ENCODE measurements around the gene NELFB. TPM values are rescaled to one million over a fixed set of nuclear protein-coding genes. Genes with fewer than 3 reads are reported as not detected.
A peak's percentile ranks its signal among the peaks of the same experiment; 100 is the strongest.

NELFB gene
- total RNA-seq, 1 experiment from 2014 or later: 92.6 TPM

DNA sequence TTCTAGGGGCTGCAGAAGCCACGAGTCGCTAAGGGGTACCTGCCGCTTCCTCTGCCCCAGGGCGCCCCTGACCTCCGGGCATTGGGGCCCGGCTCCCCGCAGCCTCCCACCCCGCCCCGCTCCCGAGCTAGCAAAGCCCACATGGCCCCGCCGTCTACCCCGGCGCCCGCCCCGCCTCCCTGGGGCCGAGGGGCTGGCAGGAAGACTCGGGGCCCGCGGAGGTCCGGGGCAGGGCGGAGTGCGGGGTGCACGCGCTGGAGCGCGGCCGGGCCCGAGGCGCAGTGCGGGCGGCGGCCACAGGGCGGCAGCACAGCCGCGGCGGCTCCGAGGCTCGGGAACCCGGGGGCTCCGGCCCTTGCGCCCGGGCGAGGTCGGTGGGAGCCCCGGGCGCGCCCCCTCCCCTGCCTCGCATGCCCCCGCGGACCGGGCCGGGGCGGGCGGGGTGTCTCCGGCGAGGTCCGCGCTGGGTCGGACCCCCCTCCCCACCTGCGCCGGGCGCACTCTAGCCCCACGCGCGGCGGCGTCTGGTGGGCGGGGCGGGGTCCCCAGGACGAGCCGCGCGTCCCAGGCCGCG lies 40.2 kb downstream of the NELFB start:
- in situ Hi-C loops (cut with HindIII; ENCODE audit: low pct_unique_long_range_greater_than_20kb, low sequenced_read_pairs): no loop called here
- no peak for DNase-seq (ENCODE audit: low read depth)

GRCh38 chr9:137295849-137296669 lies 40.9 kb downstream of the NELFB start:
- in situ Hi-C loops (cut with HindIII; ENCODE audit: low pct_unique_long_range_greater_than_20kb, low sequenced_read_pairs): no loop called here
- no peak for DNase-seq (ENCODE audit: low read depth)

- no peak for DNase-seq (ENCODE audit: low read depth)
- in situ Hi-C loops (cut with HindIII; ENCODE audit: low pct_unique_long_range_greater_than_20kb, low sequenced_read_pairs): no loop called here
These were observed 41.8 kb downstream of the NELFB start for GRCh38 chr9:137296670-137297664.

DNA sequence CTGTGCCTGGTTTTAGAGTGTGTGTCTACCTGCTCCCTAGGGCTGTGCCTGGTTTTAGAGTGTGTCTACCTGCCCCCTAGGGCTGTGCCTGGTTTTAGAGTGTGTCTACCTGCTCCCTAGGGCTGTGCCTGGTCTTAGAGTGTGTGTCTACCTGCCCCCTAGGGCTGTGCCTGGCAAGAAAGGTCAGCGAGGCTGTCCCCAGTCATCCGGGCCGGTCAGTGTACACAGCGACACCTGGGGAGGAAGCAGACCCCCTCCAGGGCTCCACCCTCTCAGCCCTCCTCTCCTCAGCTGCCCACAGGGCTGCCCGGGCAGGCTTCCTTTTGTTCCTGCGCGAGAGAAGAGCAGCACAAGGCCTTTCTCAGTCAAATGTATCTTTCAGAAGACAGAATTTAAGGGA lies 42.8 kb downstream of the NELFB start:
- DNase-seq (ENCODE audit: low read depth): no peak
- in situ Hi-C loops (cut with HindIII; ENCODE audit: low pct_unique_long_range_greater_than_20kb, low sequenced_read_pairs): no loop called here

DNA sequence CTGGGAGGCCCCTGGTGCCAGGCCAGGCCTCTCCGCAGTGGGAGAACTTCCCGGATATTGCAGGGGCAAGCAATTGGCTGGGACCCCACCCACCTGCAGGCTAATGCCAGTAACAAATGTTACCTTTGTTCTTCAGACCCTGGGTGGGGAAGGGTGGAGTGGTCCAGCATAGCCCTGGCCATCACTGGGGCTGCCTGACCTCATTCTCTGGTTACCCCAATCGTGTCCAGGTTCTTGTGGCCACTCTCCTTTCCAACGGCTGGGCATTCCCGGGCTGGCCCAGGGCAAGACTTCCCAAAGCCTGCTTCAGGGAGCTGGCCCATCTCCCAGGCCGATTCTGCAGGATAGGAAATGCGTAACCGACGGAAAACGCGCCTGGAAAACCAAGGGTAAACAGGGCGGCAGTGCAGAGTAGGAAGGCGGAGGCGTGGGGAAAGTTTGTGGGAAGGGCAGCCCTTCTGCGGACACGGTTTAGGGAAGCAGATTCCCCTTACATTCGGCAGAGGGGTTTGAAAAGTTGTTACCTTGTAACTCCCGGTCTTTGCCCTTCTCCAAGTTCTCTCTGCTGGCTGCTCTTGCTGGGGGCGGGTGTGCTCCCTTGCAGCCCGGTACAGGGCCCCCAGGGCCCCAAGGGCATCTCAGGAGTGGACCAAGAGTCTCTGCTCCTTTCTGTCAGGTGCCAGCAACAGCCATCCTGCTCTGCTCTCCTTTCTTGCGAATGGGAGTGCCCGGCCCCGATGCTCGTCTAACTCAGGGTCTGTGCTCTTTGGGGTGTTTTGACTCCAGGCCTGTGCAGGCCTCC lies 43.5 kb downstream of the NELFB start:
- in situ Hi-C loops (cut with HindIII; ENCODE audit: low pct_unique_long_range_greater_than_20kb, low sequenced_read_pairs): no loop called here
- DNase-seq (ENCODE audit: low read depth): no peak

- no peak for DNase-seq (ENCODE audit: low read depth)
- in situ Hi-C loops (cut with HindIII; ENCODE audit: low pct_unique_long_range_greater_than_20kb, low sequenced_read_pairs): no loop called here
These were observed 44.1 kb downstream of the NELFB start for GRCh38 chr9:137299203-137299565.

GRCh38 chr9:137299938-137300337 lies 44.8 kb downstream of the NELFB start:
- no peak for DNase-seq (ENCODE audit: low read depth)
- in situ Hi-C loops (cut with HindIII; ENCODE audit: low pct_unique_long_range_greater_than_20kb, low sequenced_read_pairs): no loop called here

DNA sequence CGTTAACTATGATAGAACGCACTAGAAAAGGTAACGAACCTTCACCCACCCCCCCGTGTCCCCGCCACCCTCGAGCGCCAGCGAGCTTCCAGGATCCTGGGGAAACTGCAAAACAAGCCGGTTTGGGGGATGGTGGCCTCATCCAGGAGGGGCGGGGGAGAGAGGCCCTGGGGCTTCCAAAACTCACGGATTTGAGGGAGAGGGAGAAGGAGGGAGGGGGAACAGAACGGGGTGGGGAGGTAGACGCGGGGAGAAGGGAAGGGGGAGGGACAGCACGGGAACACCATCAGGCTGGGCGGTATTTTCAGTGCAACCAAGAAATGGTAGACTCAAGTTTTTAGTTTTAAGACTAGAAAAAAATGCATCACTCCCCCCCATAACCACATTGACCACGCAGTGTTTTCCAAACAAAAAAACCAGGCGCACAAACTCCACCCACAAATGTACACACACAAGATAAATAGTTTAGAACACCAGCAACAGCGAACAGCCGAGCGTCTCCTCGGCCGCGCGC lies 45.5 kb downstream of the NELFB start:
- DNase-seq (ENCODE audit: low read depth): no peak
- in situ Hi-C loops (cut with HindIII; ENCODE audit: low pct_unique_long_range_greater_than_20kb, low sequenced_read_pairs): no loop called here

DNA sequence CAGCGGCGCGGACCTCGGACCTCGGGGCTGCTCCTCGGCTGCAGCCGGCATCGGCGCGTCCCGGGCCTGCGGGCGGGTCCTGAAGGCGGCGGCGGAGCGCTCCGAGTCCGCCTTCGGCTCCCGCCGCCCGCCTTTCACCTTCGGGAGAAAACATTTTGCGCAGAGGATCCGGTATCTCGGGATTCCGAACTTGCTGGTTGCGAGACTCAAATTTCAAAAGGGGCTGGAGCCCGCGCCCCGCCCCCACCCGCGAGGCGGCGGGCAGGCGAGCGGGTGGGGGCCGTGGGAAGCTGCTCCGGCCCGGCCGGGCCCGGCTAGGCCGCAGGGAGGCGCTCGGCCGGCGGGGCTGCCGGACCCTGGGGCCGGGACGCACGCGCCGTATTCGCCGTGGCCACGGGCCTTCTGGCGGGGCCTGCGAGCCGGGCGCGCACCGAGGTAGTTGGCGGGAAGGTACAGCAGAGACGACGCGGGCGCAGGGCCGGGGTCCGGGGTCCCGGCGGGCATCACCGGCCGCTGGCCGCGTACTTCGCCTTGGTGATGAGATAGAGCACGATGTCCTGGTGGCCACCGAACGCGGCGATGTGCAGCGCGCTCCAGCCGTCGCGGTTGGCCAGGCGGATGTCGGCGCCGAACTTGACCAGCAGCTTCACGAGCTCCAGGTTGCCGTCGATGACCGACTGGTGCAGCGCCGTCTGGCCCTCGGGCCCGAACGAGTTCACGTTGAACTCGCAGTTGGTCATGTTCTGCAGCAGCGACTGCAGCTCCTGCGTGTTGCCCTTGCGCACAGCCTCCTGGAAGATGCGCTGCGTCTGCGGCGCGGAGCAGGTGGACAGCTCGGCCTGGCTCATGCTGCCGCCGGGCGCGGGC lies 46.2 kb downstream of the NELFB start:
- in situ Hi-C loops (cut with HindIII; ENCODE audit: low pct_unique_long_range_greater_than_20kb, low sequenced_read_pairs): no loop called here

GRCh38 chr9:137302118-137302448 lies 47.0 kb downstream of the NELFB start, which contains the start of gene NRARP:
NRARP (minus strand) TSS chr9:137302271; CDS start chr9:137301928, 343 bp downstream.
- in situ Hi-C loops (cut with HindIII; ENCODE audit: low pct_unique_long_range_greater_than_20kb, low sequenced_read_pairs): no loop called here
- DNase-seq (ENCODE audit: low read depth): no peak

More for the DNA sequence above, 46.2 kb downstream of the NELFB start:
- DNase-seq (ENCODE audit: low read depth): peak; percentile 74

DNA sequence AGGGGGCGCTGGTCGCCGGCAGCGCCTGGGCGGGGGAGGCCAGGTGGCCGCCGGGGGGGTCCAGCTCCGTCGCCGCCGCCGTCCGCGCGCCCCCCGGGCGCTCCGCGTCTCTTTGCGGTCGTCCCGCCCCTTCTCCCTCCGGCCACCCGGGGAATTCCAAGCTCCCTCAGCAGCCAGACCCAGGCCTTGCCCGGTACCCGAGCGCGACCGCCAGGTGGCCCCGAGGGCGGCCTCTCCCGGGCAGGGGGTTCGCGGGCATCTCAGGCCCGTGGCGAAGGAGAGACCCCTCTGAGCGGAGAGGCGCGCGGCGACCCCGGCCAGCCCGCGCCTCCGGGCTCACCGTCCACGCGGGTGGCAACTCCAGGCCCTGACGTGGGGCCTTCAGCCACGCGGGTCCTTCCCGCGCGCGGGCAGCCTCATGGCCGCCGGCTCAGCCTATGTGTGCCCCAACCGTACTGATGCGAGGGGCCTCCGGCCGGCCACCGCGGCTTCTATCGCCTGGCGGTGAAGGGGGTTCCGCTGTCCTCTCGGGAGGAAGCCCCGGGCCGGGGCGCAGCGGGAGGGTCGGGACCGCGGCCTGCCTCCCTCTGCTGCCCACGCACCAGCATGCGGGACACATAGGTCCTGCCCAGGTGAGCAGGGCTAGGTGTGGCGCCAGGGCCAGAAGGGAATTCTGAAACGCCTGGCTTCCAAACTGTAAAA lies 47.5 kb downstream of the NELFB start:
- in situ Hi-C loops (cut with HindIII; ENCODE audit: low pct_unique_long_range_greater_than_20kb, low sequenced_read_pairs): no loop called here
- DNase-seq (ENCODE audit: low read depth): peak; percentile 69

DNA sequence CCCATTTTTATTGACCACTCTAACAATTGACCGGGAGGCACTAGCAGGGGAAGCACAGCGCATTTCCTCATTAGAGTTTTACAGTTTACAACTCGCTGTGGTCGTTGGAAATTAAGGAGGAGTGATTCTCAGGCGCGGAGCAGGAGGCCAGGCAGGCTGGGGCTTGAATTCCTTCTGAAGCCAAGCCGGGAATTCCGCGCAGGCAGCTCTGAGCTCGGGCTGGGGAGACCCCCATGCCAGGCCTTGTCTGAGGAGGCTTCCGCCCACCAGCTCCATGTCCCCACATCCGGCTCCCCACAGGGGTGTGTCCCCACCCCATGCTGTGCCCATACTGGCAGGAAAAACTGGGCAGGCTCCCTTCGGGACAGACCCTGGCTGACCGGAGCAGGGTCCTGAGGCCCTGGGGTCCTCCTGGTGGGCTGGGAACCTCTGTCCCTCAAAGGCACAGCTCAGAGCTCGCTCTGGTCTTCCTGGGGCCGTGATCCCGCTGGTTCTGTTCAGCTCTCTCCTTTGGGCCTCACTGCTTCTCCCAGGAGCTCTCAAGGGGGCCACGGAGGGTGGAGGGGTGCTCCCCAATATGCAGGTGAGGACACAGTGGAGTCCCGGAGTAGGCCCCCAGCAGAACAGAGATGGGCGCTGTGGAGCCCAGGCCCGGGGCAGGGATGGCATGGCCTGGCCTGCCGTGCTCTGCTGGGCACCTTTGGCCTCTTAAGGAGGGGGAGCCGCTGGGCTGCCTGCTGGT lies 48.2 kb downstream of the NELFB start:
- DNase-seq (ENCODE audit: low read depth): no peak
- in situ Hi-C loops (cut with HindIII; ENCODE audit: low pct_unique_long_range_greater_than_20kb, low sequenced_read_pairs): no loop called here

DNA sequence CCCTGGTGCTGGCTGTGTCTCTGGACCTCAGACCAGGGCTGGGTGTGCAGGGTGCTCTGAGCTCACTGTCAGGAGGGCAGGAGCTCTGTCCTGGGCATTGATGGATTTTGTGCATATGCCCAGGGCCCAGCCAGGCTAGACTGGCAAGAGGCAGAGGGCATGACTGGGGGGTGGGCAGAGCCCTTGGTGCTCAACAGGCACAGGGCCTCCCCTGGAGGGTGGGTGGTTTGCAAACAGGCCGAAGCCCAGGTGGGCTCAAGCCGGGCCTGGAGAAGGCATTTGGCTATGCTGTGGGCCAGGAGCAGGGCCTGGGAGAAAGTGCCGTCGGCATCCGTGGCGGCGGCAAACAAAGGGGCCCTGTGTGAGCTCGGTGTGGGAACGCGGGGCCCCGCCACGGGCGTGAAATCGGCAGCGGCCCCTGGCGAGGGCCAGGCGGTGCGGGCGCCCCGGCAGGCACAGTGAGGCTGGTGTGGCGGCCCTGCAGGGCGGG lies 48.8 kb downstream of the NELFB start:
- no peak for DNase-seq (ENCODE audit: low read depth)
- in situ Hi-C loops (cut with HindIII; ENCODE audit: low pct_unique_long_range_greater_than_20kb, low sequenced_read_pairs): no loop called here

DNA sequence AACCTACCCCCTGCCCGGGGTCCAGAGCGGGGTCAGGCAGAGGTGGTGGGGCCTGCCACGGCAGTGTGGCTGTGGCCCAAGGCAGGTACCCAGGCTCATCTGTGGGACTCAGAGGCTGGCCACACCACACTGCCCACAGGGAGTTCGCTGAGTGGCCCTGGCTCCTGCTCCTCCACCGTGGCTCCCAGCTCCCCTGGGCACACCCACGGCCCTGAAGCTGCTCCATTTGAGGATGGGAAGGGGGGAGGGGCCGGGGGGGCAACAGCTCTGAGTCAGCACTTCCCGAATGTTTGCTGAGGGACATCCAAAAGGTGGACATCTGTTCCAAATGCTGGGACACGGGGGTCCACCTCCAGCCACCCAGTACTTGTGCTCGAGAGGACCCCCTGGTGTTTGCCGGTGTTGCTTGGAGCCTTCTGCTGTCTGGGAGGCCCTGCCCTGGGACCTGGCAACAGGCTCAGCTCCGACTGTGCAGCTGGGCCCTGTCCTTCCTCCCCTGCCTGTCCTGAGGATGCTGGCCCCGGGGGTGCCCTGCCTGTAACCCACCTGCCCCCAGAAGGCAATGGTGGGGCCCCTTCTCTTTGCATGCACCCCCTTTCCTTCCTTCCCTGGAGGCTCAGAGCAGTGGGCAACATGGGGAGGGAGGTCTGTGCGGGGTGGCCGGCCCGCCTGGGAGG lies 49.4 kb downstream of the NELFB start:
- DNase-seq (ENCODE audit: low read depth): no peak
- in situ Hi-C loops (cut with HindIII; ENCODE audit: low pct_unique_long_range_greater_than_20kb, low sequenced_read_pairs): no loop called here

- DNase-seq (ENCODE audit: low read depth): no peak
- in situ Hi-C loops (cut with HindIII; ENCODE audit: low pct_unique_long_range_greater_than_20kb, low sequenced_read_pairs): no loop called here
These were observed 50.1 kb downstream of the NELFB start for GRCh38 chr9:137305060-137305797.
